SH-SY5Y (cell line): ENCODE data around the gene PCK1.

Experiments
- GATA2 ChIP-seq: IDR thresholded peaks from 2 replicates; pipeline ENCODE4 v1.6.1; 2011; ENCODE audit warnings: mild to moderate bottlenecking, low read depth, low read length
- GATA3 ChIP-seq: IDR thresholded peaks from 2 replicates; pipeline ENCODE4 v1.6.1; 2011; ENCODE audit warnings: low read depth, mild to moderate bottlenecking, low read length, moderate library complexity

The PCK1 gene

DNA sequence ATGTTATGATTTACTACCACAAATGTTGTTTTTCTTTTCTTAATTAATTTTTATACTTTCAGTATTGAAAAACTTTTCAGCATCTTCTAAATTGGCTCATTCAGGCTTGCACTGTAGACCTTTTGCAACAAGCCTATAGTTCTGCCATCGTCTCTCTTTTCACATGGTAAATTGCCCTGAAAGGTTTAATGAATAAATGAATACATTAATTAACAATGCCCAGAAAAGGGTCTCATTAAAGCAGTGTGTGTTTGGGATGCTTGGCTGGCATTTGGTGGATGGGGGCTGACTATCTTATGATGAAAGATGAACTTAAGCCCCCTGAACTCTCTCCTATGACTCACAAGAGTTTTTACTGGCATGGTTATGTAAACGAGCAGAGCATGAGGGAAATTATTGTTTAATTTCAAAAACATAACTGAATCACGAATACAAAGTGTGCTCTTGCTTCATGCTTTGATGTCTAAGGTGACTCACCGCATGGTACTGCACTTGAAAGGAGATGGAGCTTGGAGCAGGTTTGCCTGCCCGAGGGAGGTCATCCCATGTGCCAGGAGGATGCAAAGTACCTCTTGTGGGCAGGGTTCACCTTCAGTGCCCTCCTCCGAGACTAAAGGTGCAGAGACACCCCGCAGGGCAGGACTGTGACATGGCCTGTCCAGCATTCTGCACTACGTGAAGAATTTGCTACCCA lies 13.8 kb upstream of the PCK1 start:
- TF ChIP-seq GATA3 (no peak), GATA2 (no peak)

- TF ChIP-seq GATA3 (no peak), GATA2 (no peak)
Observed at GRCh38 chr20:57548177-57549058, 12.5 kb upstream of the PCK1 start.

DNA sequence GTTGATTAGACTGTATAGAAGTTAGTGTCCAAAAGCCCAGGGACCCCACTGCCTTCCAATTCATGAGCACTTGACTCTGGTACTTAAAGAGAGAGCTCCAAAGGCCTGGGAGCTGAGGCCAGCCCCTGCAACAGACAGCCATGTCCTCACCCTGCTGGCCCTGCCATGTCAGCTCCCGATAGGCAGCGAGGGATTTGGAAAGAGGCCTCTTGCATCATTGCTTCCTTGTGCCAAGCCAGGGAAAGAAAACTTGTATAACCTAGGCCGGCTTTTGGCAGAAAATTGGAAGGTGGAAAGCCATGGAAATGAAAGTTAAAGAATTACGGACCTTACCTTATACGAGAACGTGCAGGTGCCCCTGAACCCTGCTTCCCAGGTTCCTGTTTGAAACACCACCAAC lies 8.4 kb upstream of the PCK1 start:
- TF ChIP-seq GATA2 (no peak), GATA3 (no peak)

- TF ChIP-seq GATA3, result no peak
- no peak for TF ChIP-seq GATA2
Observed at GRCh38 chr20:57553376-57554018, 7.4 kb upstream of the PCK1 start.

DNA sequence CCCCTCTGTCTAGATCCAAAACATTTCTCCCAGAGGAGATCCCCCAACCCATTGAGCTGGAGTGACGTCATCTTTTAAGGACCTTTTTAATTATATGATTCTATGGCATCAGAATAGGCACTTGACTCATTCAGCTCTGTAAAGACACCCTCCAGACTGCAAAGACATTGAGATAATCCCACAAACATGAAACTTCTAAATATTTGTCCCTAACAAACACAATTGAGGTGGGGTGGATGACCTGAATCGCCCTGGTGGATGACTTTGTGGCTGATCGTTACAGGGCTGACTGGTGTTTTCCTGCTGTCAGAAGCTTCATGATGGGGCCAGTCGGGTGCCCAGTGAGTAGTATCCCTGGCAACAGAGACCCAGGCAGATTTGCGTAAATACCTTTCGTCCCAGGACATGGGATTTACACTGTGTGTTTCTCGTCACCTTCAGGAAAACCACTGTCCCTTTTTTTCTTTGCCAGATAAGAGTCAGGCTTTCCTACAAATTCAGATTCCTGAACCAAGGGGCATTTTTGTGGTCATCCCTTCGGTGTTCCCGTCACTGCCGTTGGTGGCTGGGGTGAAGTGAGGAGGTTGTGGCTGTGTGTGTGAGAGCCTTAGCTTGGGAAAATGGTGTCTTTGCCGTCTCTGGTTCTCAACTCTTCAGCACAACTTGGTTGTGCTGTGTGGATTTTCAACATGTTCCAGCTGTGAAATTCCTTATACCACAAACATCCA lies 5.3 kb upstream of the PCK1 start:
- TF ChIP-seq GATA2 (no peak), GATA3 (no peak)

GRCh38 chr20:57556980-57557274 lies 4.0 kb upstream of the PCK1 start:
- TF ChIP-seq GATA3, result no peak
- no peak for TF ChIP-seq GATA2

DNA sequence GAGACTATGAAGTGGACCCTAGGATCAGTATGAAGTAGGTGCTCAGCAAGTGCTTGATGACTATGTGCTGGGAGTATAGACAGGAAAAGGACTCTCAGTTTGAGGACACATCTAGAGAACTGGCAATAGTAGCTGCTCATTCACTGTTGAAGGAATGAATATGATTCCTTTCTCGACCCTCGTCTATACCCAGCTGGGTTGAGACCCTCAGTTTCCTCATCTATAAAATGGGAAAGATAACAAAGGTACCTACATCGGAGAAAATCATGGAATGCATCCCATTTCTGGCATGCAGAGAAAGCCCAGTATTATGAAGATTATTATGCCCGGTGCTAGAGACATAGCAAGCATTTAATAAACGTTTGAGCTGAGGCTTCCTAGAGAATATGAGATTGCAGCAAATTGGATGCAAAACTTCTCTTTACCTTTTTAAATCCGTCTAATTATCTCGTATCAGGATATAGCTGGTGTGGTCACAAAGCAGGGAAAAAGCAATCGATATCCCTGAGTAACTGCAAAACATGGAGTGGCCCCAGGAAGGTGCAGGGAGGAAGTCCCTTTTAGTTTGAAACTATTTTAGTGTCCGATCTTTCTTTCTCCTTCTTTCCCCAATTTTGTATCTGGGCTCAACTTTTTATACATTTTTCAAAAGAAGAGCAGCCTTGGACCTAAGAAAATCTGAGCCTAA lies 2.8 kb upstream of the PCK1 start:
- no peak for TF ChIP-seq GATA2
- no peak for TF ChIP-seq GATA3

DNA sequence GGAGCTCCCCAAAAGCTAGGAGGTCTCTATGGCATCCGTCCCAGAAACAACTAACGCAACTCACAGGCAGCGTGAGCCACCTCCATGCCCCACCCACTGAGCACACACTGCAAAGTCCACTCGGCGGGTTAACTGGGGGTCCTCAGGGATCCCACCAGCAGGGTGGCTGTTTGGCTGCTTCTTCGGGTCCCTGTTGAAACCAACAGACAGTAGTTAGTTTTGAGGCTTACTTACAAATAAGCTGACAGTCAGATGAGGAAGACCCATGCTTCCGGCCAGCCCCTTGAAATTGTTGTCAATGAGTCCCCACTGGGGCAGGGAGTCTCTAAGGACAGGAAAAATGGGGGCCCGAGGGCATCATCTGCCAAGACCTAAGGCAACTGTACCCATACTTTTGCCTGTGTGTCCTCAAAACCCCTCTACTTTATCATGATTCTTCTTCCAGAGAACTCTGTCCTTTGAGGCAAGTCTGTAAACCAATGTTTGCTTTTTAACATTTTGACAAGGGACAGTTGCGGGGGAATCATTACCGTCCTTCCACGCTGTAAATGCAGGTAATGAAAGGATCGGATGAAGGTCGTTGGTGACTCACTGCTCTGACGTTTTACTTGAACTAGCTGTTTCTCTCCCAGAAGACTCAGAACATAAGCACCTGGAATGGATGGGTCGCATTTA lies 2.2 kb upstream of the PCK1 start:
- TF ChIP-seq GATA2, result no peak
- TF ChIP-seq GATA3, result no peak

- TF ChIP-seq GATA2, result no peak
- TF ChIP-seq GATA3, result no peak
Observed at GRCh38 chr20:57559289-57559634, 1.6 kb upstream of the PCK1 start.

GRCh38 chr20:57559658-57560553 lies 1.0 kb upstream of the PCK1 start:
- TF ChIP-seq GATA2, result no peak
- no peak for TF ChIP-seq GATA3

DNA sequence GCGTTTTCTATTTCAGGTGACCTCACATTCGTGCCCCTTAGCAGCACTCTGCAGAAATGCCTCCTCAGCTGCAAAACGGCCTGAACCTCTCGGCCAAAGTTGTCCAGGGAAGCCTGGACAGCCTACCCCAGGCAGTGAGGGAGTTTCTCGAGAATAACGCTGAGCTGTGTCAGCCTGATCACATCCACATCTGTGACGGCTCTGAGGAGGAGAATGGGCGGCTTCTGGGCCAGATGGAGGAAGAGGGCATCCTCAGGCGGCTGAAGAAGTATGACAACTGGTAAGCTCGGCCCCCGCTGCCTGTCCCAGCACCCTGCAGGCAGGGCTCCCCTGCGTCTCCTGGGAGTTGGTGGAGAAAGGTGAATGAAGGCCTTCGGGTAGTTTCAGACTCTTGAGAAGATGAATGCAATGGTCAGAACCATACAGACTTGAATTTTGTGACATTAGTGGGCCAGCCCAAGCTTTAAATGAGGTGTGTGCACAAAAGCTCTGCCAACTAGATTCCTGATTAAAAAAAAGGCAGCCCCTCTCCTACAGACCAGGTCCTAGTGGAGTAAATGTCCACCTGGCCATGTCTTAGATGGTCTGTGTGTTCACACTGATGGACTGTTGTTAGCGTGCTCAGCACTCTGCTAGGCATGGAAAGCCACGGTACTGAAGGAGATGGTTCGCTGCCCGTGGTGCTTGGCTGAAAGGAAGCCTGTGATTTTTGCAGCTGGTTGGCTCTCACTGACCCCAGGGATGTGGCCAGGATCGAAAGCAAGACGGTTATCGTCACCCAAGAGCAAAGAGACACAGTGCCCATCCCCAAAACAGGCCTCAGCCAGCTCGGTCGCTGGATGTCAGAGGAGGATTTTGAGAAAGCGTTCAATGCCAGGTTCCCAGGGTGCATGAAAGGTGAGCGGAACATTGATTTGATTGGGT lies 708 bp downstream of the PCK1 start:
- TF ChIP-seq GATA2 (no peak), GATA3 (no peak)
